GM18907 (cell line): ENCODE data around the gene ABCA10.
"Not testable (repeated sequence)": the region's sequence is repeated elsewhere in the genome, so short reads cannot be mapped to it uniquely, and the experiment has no call there.

ENCODE experiments used
- ATAC-seq: cut with Tn5 transposase; IDR thresholded peaks from one replicate; pipeline ENCODE4 v1.9.1; 2021; ENCODE audit warnings: mild to moderate bottlenecking, moderate library complexity; ENCODE audit not compliant: unreplicated experiment

The ABCA10 gene

GRCh38 chr17:69168642-69169041 lies 60.0 kb downstream of the ABCA10 start:
- ATAC-seq, result not testable (repeated sequence)

DNA sequence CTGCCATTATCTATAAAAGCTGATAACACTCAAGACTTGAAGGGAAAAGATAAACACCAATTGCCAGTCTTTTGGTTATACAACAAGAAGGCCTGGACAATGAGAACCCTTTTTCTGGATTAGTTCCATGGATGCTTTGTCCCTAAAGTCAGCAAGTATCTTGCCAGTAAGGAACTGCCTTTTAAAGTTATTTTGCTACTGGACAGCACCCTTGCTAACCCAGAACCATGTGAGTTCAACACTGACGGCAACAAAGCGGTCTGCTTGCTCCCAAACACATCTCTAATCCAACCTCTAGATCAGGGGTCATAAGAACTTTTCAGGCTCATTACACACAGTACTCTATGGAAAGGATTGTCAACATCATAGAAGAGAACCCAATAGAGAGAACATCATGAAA lies 61.7 kb downstream of the ABCA10 start:
- ATAC-seq, result no peak

- ATAC-seq, result no peak
These were observed 64.4 kb downstream of the ABCA10 start for GRCh38 chr17:69164206-69164605.

DNA sequence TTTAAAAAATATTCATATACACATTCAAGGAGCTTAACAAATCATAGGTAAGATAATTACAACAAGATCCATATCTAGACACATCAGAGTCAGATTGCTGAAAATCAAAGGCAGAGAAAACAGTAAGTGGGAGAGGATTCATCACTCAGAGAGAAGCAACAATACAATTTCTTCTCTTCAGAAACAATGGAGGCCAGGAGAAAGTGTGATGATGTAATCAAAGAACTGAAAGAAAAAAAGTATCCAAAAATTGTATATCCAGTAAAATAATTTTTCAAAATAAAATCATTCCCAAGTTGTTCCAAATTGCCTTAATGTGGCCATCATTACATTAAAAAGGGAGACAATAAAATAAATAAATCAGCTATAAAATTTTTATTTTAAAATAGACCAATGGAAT lies 69.2 kb downstream of the ABCA10 start:
- no peak for ATAC-seq

DNA sequence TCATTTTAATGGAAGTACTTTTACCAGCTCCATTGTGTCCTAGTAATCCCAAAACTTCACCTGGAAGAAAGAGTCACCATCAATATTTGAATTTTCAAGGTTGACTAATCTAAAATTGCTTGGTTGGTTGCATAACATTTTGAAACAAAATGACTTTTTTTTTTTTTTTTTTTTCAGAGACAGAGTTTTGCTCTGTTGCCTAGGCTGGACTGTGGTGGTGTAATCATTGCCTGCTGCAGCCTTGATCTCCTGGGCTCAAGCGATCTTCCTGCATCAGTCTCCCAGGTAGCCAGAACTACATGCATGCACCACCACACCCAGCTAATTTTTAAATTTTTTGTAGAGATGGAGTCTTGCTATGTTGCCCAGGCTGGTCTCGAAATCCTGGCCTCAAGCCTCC lies 74.4 kb downstream of the ABCA10 start:
- no peak for ATAC-seq

GRCh38 chr17:69150333-69150732 lies 78.3 kb downstream of the ABCA10 start:
- no peak for ATAC-seq

DNA sequence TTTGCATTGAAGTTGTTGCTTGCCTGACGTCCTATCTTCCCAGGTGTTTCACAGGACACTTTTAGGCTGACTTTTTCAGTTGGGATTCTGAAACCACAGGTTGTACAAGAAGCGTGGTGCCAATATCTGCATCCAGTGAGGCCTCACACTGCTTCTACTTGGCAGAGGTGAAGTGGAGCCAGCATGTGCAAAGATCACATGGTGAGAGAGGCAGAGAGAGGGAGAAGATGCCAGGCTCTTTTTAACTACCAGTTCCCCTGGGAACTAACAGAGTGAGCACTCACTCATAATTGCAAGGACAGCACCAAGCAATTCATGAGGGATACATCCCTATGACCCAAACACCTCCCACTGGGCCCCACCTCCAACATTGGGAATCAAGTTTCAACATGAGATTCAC lies 81.2 kb downstream of the ABCA10 start:
- no peak for ATAC-seq

DNA sequence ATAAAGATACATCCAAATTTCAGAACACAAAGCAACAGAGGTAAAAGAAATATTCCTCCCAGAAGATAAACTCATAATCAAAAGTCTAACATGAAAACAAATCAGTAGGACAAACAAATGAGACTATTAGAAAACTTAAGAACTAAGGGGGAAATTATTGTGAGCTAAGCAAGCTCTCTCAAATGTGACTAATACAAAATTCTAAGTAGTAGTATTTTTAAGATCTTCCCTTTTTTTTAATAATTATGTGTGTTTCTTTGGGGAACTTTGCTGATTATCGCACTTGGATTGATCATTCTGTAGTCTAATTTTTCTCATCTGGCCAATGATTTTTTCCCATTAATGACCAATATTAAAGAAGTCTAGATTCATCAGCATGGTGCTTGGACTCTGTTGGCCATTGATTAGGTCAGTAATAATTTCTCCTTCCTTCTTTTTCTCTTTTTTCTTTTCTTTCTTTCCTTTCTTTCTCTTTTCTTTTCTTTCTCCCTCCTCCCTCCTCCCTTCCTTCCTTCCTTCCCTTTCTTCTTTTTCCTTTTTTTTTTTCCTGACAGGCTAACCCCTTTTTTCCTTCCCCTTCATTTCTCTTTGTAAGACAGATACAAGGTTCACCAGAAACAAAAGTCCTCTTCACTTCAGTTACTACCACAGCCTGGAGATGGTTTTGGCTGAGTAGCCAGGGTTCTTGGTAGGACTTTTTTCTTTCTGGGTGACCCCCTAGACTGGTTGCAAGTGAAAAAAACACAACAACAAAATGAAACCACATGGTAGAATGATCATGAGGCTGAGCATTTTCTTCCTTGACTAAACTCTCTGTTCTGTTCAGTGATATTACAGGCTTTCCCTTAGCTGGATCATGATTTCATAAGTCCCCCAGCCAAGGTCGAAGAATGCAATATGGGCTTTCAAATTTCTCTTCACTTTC lies 84.0 kb downstream of the ABCA10 start:
- no peak for ATAC-seq

DNA sequence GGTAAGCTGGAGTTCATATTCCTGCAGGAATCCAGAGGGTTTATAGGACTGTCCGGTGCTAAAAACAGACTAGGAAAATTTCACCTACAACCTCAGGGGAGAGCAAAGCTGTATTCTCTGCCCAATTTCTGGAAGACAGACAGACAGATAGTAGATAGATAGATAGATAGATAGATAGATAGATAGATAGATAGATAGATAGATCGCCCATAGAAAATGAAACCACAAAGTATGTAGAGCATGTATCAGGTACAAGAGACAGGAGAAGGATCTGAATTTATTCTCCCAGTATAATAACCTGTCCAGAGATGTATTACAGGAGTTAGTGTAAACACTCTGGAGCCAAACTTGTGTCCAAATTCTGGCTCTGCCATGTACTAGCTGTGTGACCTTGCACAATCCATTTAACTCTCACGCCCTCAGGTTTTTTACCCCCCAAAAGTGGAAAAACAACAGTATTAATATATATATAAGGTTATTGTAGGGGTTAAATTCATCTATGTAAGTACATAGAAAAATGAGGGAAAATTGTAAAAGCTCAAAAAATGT lies 84.9 kb downstream of the ABCA10 start:
- no peak for ATAC-seq

DNA sequence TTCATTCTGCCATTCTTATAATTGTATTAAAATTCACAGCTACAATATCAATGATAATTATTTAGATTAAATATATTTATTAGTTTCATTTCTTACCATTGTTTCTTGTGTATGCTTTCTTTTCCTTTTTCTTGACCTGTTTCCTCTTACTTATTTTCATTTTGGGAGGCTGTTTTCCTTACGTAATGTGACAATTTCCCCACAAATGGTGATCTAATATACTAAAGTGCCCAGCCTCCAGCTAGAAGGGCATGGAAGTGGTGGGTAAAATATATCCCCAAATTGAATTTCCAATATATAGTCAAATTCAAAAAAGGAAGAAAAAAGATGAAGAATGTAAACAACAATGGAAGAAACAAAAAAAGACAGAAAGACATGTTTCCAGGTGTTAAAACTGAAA lies 85.5 kb downstream of the ABCA10 start:
- no peak for ATAC-seq

- no peak for ATAC-seq
These were observed 86.3 kb downstream of the ABCA10 start for GRCh38 chr17:69142175-69142802.

DNA sequence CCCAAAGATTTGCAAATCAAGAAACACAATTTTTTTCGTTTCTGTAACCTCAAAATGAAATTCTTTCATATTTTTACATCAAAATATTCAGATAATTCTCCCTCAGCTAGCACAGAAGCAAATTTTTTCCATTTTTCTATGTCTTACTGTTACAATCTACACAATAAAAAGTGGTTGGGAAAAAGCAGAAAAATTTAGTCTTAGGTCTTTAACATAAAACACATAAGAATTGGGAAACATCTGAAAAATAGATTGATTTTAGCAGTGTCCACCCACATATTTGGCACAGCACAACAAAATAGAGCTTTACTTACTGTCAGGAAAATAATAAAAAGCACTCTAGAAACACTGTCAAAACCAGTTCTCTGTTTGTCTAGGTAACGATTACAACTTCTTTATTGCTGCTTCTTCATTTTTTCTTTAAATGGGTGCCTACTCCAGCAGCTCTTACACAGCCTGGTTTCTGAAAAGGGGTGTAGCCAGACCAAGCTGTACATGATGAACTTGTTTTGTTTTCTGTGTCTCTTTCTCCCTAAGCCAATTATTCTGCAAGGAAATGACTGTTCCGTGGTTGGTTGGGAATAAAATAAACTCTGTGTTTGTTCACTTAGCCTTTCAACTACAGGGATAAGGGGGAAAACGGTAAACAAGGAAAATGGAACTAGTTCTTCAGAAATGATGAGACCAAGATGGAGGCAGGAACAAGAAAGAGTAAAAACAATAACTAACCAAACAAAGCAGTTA lies 87.0 kb downstream of the ABCA10 start, which contains the start of gene ABCA6:
TSS of gene ABCA6 (minus strand) at position 465 of the 744 bp plus-strand sequence. CDS start 1,192 bp downstream, outside the sequence.
- no peak for ATAC-seq

GRCh38 chr17:69134112-69134511 lies 94.5 kb downstream of the ABCA10 start:
- ATAC-seq, result no peak

GRCh38 chr17:69130627-69131296 lies 97.9 kb downstream of the ABCA10 start:
- no peak for ATAC-seq

- ATAC-seq, result no peak
These were observed 105.0 kb downstream of the ABCA10 start for GRCh38 chr17:69123626-69124025.

DNA sequence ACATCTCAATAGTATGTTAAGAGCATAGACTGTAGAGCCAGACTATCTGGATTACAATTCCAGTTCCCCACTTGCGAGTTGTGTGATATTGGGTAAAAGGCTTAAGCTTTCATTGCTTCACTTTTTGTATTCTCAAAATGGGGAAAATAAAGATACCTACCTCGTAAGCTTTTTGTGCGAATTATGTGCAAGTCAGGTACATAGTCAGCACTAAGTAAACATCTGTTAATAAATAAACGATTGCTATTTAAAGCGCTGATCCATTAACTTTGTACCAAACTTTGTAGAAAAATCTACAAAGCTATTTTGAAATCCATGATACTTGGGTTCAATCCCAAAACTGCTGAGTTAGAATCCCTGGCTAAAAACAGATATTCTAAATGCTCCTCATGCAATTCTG lies 106.6 kb downstream of the ABCA10 start:
- no peak for ATAC-seq

DNA sequence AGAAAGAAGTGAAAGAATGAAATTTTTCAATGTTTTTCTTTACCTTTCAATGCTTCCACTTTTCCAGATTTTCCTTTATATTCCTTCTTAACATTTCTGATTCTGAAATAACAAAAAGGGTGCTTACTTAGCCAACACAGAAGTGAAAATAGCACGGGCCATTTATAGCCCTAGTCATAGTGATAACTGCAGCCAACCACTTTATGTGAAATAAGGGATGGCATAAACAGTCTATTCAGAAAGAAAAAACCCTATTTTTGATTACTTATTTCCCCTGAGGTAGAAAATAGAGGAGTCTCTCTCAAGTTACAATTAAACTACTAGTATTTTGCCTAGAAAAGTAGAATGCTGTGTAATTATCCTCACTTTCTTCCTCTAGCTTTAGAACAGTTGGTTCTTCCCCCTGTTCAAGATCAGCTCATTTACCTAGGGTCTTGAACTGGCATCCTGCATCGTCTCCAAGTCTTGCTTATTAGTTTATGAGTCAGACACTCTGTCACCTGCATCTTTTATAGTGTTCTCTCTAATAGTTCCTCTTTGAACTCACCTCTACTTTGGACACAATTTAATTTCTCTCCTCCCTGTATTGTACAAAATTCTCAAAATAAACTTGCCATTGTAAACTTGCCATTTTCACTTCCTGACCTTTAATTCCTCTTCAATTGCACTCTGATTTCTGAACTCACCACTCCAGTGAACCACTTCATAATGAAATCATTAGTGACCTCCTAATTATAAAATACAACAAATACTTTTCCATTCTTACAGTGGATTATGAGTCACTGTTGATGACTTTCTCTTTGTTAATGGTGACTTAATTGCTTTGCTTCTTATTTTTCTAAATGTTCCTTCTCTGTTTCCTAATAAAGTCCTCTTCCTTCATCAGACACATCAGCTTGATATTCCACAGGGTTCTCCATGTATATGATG lies 110.5 kb downstream of the ABCA10 start:
- ATAC-seq, result peak; percentile 47

DNA sequence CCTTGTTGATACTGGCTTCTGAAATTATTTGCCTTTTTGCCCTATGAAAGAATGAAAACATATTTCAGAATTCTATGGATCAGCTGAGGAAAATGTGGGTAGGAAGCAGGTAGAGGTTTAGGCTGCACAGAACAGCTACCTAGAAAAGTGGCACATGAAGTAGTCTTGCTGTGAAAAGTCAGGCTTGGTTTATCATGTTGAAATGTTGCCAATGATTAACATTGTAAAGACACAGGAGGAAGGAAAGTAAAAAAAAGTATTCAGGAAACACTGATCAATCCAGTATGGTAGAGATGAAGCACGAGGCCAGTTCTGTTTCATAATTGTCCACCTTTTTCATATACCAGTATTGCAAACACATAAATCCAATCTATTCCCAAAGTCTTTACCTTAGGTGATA lies 116.8 kb downstream of the ABCA10 start:
- no peak for ATAC-seq

DNA sequence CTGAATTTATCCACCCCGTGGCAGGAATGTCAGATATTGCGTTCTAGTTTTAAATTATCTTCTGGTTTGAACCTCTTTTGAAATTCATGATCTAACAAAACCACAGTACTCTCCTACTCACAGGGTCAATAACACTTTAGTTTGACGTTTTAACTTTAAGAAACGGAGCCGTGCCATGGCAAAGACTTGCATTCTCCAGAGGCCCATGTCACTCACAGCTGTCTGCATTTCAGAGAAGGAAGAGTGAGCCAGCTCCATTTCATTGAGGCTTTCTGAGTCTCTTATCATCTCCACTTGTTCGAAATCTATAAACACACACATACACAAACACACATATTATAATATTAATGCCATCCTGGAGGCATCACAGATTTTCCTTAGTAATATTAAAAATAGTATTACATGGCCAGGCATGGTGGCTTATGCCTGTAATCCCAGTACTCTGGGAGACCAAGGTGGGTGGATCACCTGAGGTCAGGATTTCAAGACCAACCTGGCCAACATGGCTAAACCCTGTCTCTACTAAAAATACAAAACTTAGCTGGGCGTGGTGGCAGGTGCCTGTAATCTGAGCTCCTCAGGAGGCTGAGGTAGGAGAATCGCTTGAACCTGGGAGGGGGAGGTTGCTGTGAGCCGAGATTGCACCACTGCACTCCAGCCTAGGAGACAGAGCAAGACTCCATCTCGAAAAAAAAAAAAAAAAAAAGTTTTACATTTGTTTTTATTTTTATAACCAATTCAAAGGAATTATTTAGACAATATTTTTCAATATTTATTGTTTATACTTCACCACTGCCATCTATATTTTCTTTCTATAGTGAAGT lies 122.5 kb downstream of the ABCA10 start:
- ATAC-seq, result no peak
